Sigmoid colon (tissue), 4 donors: ENCODE results near the gene LSM14B.

ENCODE experiments used
- POLR2A ChIP-seq, 2 donors: fragments of 450-650 bp; IDR thresholded peaks; one replicate each; pipeline ENCODE4 v1.6.1; 2016; ENCODE audit warnings: antibody characterized with exemption in 2 of 2, mild to moderate bottlenecking in 2 of 2, moderate library complexity in 2 of 2
- POLR2AphosphoS5 ChIP-seq, 4 donors: sonication (generic); formaldehyde crosslinking; IDR thresholded peaks; one replicate each; pipeline ENCODE4 v1.6.1; 2017; ENCODE audit warnings: antibody characterized with exemption in 4 of 4
- TF ChIP-seq, protein P1 (sequence below), 4 experiments: fragments of 450-650 bp in 3 of 4; fragments of 200-600 bp in 1 of 4; IDR thresholded peaks; one replicate each; pipeline ENCODE4 v1.5.1; 2016 to 2019; ENCODE audit warnings: antibody characterized with exemption in 4 of 4, mild to moderate bottlenecking in 3 of 4, moderate library complexity in 2 of 4

DNA sequence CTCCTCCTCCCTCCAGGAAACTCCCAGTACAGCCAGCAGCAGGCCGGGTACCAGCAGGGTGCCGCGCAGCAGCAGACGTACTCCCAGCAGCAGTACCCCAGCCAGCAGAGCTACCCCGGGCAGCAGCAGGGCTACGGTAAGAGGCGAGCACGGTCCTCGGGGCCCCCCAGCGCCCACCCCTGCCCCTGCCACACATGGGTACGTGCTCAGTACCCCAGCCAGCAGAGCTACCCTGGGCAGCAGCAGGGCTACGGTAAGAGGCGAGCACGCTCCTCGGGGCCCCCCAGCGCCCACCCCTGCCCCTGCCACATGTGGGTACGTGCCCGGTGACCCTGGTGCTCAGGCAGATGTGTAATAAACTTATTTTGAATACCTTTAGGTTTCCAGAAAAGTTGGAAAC, 50.4 kb downstream of the LSM14B start:
- TF ChIP-seq POLR2AphosphoS5 (IDR thresholded peaks at IDR 0.05) (no peak), POLR2A (IDR thresholded peaks at IDR 0.05) (no peak)
- TF ChIP-seq, protein P1, sequence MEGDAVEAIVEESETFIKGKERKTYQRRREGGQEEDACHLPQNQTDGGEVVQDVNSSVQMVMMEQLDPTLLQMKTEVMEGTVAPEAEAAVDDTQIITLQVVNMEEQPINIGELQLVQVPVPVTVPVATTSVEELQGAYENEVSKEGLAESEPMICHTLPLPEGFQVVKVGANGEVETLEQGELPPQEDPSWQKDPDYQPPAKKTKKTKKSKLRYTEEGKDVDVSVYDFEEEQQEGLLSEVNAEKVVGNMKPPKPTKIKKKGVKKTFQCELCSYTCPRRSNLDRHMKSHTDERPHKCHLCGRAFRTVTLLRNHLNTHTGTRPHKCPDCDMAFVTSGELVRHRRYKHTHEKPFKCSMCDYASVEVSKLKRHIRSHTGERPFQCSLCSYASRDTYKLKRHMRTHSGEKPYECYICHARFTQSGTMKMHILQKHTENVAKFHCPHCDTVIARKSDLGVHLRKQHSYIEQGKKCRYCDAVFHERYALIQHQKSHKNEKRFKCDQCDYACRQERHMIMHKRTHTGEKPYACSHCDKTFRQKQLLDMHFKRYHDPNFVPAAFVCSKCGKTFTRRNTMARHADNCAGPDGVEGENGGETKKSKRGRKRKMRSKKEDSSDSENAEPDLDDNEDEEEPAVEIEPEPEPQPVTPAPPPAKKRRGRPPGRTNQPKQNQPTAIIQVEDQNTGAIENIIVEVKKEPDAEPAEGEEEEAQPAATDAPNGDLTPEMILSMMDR (IDR thresholded peaks at IDR 0.05) = no peak
